ENCODE measurements around the gene IL9R.
"Not testable (repeated sequence)": the region's sequence is repeated elsewhere in the genome, so short reads cannot be mapped to it uniquely, and the experiment has no call there.

The IL9R gene

GRCh38 chrX:155999751-156000150, 2.3 kb downstream of the IL9R start:
- not testable (repeated sequence) for DNase-seq

DNA sequence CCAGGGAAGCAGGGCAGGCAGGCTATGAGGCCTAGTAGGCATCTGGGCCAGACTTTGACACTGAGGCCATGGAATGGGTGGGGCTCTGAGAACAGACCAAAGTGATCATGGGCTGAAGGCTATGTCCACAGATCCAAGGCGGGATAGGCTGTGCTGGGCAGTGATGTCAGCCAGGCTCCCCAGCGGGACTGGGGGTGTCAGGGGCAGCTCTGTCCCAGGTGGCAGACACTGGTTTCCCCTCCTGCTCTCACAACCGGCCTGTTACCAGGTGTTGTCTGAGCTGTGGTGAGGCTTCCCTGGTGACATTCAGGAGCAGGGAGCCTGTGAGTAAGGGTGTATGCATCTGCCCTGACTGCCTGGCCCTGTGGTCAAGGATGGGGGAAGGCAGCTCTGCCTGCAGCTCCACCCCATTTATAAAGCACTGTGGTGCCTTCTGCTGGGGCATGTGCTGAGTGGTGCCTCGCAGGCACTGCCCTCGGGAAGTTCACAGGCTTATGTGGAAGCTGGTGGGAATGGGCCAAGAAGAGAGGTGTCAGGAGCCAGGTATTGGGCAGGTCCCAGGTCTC, 2.9 kb downstream of the IL9R start:
- DNase-seq = no peak

DNA sequence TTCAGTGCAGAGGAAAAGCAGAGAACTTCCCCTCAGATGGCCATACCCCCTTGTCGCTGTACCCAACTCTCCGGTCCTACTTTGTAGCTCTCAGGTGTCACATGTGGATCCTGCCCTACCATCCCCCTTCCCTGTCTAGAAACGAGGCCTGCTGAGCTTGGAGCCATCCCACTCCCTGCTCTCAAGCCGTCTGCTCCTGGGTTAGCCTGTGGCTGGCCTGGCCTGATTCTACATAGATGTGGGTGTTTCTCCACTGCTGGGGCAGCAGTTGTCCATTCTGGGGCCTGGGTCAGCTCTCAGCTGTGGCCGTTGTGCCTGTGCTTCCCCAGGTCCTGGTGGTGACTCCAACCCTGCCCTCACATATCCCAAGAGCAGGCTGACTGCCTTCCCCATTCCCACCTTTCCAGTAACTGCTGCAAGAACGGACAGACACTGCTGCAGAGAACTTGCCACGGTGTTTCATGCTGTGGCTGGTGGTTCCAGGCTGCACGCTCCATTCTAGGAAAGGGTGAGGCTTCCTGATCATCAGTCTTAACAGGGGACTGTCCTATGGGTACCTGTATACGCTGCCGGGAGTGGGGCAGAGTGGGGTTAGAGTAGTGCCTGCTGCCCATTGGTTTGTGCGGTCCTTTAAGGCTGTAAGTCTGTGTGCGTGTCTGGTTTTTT, 3.6 kb downstream of the IL9R start:
- no peak for DNase-seq

DNA sequence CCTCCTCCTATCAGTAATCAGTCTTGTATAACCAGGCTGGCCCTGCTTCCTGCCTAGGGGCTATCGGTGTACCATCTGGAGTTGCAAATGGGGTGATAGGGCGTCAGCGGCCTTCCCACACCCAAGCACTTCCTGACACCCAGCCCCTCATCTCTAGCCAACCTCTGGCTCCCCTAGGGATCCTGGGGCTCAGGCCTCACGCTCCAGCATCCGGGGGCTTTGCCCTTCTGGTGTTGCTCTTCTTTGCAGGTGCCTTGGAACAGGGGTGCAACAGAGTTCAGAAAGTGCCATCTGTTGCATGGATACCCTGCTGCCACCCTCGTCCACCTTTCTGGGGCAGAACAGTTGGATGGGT, 4.1 kb downstream of the IL9R start:
- DNase-seq = no peak

GRCh38 chrX:156002507-156002906, 5.0 kb downstream of the IL9R start:
- DNase-seq = no peak

DNA sequence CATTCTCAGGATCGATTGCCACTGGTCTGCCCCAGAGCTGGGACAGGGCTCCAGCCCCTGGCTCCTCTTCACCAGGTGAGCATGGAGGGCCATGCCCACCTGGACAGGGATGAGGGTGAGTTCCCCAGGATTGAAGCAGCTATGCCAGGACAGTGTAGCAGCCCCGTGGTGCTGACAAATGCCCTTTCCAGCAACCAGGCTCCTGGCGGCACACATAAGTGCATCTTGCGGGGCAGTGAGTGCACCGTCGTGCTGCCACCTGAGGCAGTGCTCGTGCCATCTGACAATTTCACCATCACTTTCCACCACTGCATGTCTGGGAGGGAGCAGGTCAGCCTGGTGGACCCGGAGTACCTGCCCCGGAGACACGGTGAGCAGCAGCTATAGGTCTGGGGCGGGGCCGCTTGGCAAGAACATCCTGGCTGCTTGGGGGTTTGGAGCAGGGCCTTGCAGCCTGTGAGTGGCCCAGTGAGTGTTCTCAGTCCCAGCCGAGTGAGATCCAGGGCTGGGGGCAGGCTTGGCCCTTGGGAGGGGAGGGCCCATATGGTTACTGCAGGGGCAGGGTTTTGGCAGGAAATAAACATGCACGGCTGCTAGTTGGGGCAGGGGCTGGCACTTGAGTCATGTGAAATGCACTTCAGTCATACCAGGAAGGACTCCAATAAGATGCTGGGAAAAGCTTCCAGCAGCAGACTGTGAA, 6.1 kb downstream of the IL9R start:
- no peak for DNase-seq

- no peak for DNase-seq
Observed at GRCh38 chrX:156004256-156004655, 6.8 kb downstream of the IL9R start.

- no peak for DNase-seq
Observed at GRCh38 chrX:156004740-156005139, 7.2 kb downstream of the IL9R start.

DNA sequence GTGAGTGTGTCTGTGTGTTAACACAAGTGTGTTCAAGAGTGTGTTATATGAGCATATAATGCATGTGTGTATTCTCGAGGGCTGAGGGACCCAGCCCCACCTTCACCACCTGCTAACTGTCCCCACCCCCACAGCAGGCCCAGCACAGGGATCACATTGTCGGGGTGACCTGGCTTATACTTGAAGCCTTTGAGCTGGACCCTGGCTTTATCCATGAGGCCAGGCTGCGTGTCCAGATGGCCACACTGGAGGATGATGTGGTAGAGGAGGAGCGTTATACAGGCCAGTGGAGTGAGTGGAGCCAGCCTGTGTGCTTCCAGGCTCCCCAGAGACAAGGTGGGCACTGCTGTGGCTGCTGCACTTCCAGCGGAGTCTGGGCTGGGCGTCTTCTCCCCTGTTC, 7.6 kb downstream of the IL9R start:
- no peak for DNase-seq

GRCh38 chrX:156006468-156006867, 9.0 kb downstream of the IL9R start:
- DNase-seq = not testable (repeated sequence)

DNA sequence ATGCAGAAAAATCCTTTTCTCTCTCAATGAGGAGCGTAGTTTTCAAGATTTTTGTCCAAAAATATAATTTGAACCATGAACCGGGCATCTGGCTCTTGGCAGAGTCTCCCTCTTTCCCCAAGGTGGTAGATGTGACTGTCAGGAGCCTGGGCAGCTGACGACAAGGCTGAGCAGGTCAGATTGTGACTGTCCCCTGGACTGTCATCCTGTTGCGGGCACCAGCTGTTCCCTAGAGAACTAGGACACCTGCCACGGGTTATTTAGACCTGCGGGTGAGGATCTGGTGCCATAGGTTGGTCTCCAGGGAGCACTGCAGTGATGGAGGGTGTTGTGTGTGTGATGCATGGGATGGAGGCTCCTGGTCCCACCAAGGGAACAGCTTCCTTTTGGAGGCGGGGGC, 10.9 kb downstream of the IL9R start:
- not testable (repeated sequence) for DNase-seq

GRCh38 chrX:156008915-156009314, 11.4 kb downstream of the IL9R start:
- no peak for DNase-seq

- DNase-seq = not testable (repeated sequence)
Observed at GRCh38 chrX:156009691-156010090, 12.2 kb downstream of the IL9R start.

DNA sequence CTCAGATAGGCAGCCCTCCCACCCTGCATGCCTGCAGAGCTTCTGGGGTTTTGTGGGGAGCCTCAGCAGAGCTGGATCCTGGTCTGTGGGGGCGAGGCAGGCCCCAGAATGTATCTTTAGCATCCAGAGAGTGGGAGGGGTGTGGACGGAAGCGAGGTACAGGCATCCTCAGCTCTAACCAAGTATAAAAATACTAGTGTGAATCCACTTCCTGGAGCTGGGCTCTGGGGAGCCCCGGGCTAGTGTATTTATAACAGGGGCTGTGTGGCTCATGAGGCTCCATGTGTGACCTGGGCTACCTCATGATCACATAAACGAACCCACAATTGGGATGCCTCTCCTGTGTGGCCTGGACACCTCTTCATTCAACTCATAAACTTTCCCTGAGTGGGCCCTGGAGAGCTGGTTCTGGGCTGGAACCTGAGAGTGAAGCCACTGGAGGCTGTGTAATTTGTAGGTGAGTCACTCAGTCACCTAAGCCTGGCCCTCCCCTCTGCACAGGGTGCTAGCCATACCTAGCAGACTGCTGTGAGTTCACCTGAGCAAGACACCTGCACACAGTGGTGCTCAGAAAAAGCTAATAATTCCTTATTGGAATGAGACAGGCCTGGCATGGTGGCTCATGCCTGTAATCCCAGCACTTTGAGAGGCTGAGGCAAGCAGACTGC, 15.9 kb downstream of the IL9R start:
- not testable (repeated sequence) for DNase-seq

GRCh38 chrX:156019846-156020245, 22.4 kb downstream of the IL9R start:
- not testable (repeated sequence) for DNase-seq

DNA sequence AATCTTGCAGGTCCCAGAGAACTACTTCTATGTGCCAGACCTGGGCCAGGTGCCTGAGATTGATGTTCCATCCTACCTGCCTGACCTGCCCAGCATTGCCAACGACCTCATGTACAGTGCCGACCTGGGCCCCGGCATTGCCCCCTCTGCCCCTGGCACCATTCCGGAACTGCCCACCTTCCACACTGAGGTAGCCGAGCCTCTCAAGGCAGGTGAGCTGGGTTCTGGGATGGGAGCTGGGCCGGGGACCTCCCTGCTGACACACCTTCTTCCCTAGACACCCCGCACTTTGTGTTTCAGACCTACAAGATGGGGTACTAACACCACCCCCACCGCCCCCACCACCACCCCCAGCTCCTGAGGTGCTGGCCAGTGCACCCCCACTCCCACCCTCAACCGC, 25.5 kb downstream of the IL9R start:
- DNase-seq = not testable (repeated sequence)

DNA sequence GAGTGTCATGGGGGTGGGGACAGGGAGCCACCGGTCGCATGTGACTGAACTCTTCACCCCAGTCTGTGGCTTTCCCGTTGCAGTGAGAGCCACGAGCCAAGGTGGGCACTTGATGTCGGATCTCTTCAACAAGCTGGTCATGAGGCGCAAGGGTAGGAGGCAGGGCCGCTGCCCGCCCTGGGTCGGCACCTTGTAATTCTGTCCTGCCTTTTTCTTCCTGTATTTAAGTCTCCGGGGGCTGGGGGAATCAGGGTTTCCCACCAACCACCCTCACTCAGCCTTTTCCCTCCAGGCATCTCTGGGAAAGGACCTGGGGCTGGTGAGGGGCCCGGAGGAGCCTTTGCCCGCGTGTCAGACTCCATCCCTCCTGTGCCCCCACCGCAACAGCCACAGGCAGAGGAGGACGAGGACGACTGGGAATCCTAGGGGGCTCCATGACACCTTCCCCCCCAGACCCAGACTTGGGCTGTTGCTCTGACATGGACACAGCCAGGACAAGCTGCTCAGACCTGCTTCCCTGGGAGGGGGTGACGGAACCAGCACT, 27.5 kb downstream of the IL9R start:
- not testable (repeated sequence) for DNase-seq

GRCh38 chrX:156028653-156029237, 31.2 kb downstream of the IL9R start:
- not testable (repeated sequence) for DNase-seq

DNA sequence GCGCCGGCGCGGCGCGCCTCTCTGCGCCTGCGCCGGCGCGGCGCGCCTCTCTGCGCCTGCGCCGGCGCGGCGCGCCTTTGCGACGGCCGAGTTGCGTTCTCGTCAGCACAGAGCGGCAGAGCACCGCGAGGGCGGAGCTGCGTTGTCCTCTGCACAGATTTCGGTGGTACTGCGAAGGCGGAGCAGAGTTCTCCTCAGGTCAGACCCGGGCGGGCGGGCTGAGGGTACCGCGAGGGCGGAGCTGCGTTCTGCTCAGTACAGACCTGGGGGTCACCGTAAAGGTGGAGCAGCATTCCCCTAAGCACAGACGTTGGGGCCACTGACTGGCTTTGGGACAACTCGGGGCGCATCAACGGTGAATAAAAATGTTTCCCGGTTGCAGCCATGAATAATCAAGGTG, 31.8 kb downstream of the IL9R start:
- DNase-seq = not testable (repeated sequence)

GRCh38 chrX:156029707-156030442, 32.4 kb downstream of the IL9R start:
- DNase-seq = not testable (repeated sequence)

DNA sequence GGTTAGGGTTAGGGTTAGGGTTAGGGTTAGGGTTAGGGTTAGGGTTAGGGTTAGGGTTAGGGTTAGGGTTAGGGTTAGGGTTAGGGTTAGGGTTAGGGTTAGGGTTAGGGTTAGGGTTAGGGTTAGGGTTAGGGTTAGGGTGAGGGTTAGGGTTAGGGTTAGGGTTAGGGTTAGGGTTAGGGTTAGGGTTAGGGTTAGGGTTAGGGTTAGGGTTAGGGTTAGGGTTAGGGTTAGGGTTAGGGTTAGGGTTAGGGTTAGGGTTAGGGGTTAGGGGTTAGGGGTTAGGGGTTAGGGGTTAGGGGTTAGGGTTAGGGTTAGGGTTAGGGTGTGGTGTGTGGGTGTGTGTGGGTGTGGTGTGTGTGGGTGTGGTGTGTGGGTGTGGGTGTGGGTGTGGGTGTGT, 33.0 kb downstream of the IL9R start:
- not testable (repeated sequence) for DNase-seq

All from stimulated activated CD4-positive, alpha-beta T cell treated with anti-CD3 and anti-CD28 coated beads, Interleukin-1b, Interleukin-23, amount 100 ng/mL, for 48 hours (primary cell).